ENCODE results near the gene OR2V2. TPM values are rescaled to one million over a fixed set of nuclear protein-coding genes. Genes with fewer than 3 reads are reported as not detected.
"Not testable (repeated sequence)": the region's sequence is repeated elsewhere in the genome, so short reads cannot be mapped to it uniquely, and the experiment has no call there.

OR2V2 gene
- total and polyA plus RNA-seq, 3 donors from 2014 or later = not detected

DNA sequence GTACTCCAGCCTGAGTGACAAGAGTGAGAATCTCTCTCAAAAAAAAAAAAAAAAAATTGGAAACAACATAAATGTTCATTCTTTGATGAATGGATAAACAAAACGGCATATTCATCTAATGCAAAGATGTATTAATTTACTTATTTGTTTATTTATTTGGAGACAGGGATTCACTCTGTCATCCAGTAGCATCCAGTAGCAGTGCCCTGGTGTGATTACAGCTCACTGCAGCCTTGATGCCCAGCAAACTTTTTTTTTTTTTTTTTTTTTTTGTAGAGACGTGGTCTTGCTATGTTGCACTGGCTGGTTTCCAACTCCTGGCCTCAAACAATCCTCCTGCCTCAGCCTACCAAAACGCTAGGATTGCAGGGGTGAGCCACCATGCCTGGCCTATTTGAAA is 24.4 kb downstream of the OR2V2 start:
- TF ChIP-seq POLR2A (IDR thresholded peaks at IDR 0.05) (no peak), CTCF (IDR thresholded peaks at IDR 0.05) (no peak)
- Histone ChIP-seq H3K27ac (no peak overlapping the region), H3K4me3 (no peak overlapping the region), H3K9me3 (no peaks in the 10 kb centered on the region), H3K4me1 (no peaks in the 10 kb centered on the region), H3K27me3 (no peaks in the 10 kb centered on the region), H3K36me3 (ENCODE audit: low read depth, missing control alignments) (no peaks in the 10 kb centered on the region)
- 24 to 44% methylated on average over 3 of the region's 3 CpGs for WGBS, 2 donors
- intact Hi-C loops (cut with DNase I; ENCODE audit: low total_unique reads) = no loop called here
- DNase-seq = no peak

DNA sequence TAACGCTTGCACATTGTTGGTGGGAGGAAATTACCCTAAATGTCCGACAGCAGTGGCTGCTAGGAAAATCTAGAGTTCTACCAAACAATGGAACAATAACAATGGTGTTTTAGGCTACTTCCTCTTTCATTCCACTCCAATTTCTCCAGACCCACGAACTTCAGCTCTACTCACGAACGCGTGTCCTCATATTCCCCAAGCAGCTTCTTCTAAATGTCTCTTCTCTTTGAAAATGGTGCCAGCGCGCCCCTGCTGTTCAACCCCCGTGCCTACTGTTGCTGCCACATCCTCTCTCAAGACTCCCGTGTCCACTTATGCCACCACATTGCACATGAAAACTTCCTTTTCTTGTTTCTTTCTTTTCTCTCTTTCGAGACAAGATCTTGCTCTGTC is 25.6 kb downstream of the OR2V2 start:
- Histone ChIP-seq H3K27ac (no peak overlapping the region), H3K36me3 (ENCODE audit: low read depth, missing control alignments) (no peaks in the 10 kb centered on the region), H3K9me3 (no peaks in the 10 kb centered on the region), H3K4me1 (no peaks in the 10 kb centered on the region), H3K4me3 (no peak overlapping the region), H3K27me3 (no peaks in the 10 kb centered on the region)
- DNase-seq = peak; percentile 52
- 12 to 13% methylated on average over 11 of the region's 11 CpGs for WGBS, 2 donors
- intact Hi-C loops (cut with DNase I; ENCODE audit: low total_unique reads) = no loop called here
- TF ChIP-seq POLR2A (IDR thresholded peaks at IDR 0.05) (no peak), CTCF (IDR thresholded peaks at IDR 0.05) (no peak)

DNA sequence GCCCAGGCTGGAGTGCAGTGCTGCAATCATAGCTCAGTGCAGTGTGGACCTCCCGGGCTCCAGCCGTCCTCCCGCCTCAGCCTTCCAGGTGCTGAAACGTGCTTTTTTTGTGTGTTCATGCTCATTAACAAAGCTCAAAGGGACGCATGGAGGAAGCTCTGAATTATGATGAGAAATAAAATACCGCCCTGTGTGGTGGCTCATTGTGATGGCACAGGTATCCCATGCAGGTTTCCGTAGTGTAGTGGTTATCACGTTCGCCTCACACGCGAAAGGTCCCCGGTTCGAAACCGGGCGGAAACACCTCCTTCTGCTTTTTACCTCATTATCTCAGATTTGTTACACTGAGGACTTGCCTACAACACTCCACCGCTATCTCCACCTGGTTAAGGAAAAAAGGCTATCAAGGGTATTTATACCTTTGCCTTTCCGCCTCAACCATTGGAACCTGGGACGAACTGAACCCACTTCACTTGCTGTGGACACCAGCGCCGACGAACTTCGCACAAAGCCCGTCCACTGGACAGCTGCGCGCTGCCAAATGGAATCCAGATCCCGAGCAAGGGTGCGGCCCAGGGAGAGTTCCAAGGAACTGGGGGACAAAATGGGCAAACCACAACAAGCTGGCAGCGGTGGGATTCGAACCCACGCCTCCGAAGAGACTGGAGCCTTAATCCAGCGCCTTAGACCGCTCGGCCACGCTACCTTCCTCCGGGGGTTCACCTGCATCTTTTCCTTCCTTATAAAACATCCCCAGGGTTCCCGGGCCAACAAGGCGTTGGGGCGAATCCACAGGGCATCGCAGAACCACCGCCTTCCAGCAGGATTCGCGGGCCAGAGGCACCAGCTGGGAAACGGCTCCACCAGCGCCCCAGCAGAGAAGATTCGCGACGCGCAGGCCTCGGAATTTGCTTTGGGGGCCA is 26.3 kb downstream of the OR2V2 start:
- no peaks in the 10 kb centered on the region for H3K9me3 ChIP-seq
- H3K36me3 ChIP-seq (ENCODE audit: low read depth, missing control alignments) = no peaks in the 10 kb centered on the region
- DNase-seq = no peak
- intact Hi-C loops (cut with DNase I; ENCODE audit: low total_unique reads) = no loop called here
- TF ChIP-seq CTCF (IDR thresholded peaks at IDR 0.05) (no peak), POLR2A (IDR thresholded peaks at IDR 0.05) (no peak)
- H3K4me3 ChIP-seq = no peak overlapping the region
- no peak overlapping the region for H3K27ac ChIP-seq
- no peaks in the 10 kb centered on the region for H3K27me3 ChIP-seq
- WGBS, 2 donors = 6% methylated on average over 44 to 50 of the region's 50 CpGs
- no peaks in the 10 kb centered on the region for H3K4me1 ChIP-seq

GRCh38 chr5:181176254-181176952 is 29.0 kb downstream of the OR2V2 start:
- intact Hi-C loops (cut with DNase I; ENCODE audit: low total_unique reads) = no loop called here
- Histone ChIP-seq H3K9me3 (no peaks in the 10 kb centered on the region), H3K27me3 (no peaks in the 10 kb centered on the region), H3K36me3 (ENCODE audit: low read depth, missing control alignments) (no peaks in the 10 kb centered on the region), H3K4me1 (no peaks in the 10 kb centered on the region), H3K27ac (no peak overlapping the region), H3K4me3 (no peak overlapping the region)
- no peak for TF ChIP-seq POLR2A (IDR thresholded peaks at IDR 0.05)
- no peak for TF ChIP-seq CTCF (IDR thresholded peaks at IDR 0.05)
- WGBS, 2 donors = 53 to 64% methylated on average over 3 of the region's 3 CpGs
- no peak for DNase-seq

- H3K36me3 ChIP-seq (ENCODE audit: low read depth, missing control alignments); H3K9me3 ChIP-seq; H3K4me3 ChIP-seq; H3K27ac ChIP-seq; intact Hi-C loops (cut with DNase I; ENCODE audit: low total_unique reads); H3K27me3 ChIP-seq; H3K4me1 ChIP-seq; DNase-seq: not testable (repeated sequence)
- WGBS, 2 donors = 52 to 60% methylated on average over 14 of the region's 14 CpGs
These were observed 30.2 kb downstream of the OR2V2 start for GRCh38 chr5:181177559-181177958.
